Coronary artery (tissue), 2 donors: ENCODE results near the gene BRI3BP.

Experiments
- DNase-seq: peaks from one replicate; pipeline ENCODE4 v3.0.0-alpha.2; 2017; ENCODE audit warnings: low spot score
- H3K27ac ChIP-seq, 2 donors: fragments of 200-600 bp; sonication (generic); one replicate each; pipeline ENCODE4 v1.5.1; 2016 to 2019
- H3K4me3 ChIP-seq: fragments of 200-600 bp; sonication (generic); 2 replicates; pipeline ENCODE4 v1.5.1; 2016; ENCODE audit warnings: mild to moderate bottlenecking, moderate library complexity
- CTCF ChIP-seq: fragments of 200-600 bp; sonication (generic); IDR thresholded peaks from one replicate; pipeline ENCODE4 v1.5.1; 2019; ENCODE audit warnings: antibody characterized with exemption

Gene BRI3BP

DNA sequence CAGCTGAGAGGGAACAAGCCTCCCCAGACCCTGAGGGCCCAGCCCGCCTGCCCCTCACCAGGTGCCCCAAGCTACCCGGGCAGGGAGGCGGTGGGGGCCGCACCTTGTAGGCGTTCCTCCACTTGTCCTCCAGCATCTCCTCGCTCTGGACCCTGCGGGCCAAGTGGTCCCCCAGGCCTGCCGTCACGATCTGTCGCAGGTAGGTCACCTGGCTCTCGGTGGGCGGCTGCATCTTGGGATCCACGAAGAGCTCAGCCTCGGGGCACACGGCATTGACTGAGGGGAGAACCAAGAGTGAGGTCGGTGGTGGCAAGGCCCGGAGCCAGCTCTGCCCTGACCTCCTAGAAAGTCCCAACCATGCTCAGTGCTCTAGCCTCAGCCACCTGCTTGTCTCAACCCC lies 41.1 kb upstream of the BRI3BP start:
- no peak for DNase-seq
- H3K27ac ChIP-seq: no peak overlapping the region
- no peak for TF ChIP-seq CTCF
- no peak overlapping the region for H3K4me3 ChIP-seq

DNA sequence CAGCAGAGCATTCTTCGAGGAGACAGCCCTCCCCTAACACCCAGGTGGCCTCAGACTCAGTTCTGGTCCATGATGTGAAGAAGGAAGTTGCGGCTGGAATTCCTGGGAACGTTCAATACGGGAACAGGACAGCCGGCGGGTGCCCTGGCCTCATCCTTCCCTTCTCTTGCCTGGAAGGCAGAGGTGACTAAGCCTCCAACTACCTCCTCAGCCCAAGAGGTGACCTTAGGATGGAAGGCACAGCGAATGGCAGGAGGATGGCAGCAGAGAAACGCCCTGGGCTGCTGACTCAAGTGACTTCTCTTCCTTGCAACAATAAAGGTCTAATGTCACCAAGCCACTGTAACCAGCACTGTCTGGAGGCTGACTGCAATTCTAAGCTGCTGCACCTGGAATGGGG lies 40.6 kb upstream of the BRI3BP start:
- no peak overlapping the region for H3K27ac ChIP-seq
- no peak overlapping the region for H3K4me3 ChIP-seq
- DNase-seq: no peak
- TF ChIP-seq CTCF: no peak

GRCh38 chr12:124953689-124954405 lies 39.6 kb upstream of the BRI3BP start:
- Histone ChIP-seq H3K4me3 (no peak overlapping the region), H3K27ac (no peak overlapping the region)
- no peak for DNase-seq
- no peak for TF ChIP-seq CTCF

DNA sequence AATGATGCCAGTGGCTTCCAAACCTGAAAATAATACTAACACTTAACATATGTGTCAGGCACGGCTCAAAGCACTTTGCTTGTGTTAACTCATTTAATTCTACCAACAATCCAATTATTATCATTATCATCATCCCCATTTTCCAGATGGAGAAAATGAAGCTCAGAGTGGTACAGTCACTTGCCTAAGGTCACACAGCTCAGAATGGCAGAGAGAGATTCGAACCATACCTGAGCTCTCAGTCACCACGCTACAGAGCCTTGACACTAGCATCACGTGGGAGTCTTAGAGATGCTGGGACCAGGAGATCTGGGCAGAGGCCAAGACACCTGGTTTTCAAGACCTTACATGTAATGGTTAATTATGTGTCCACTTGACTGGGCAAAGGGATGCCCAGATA lies 38.7 kb upstream of the BRI3BP start:
- TF ChIP-seq CTCF: no peak
- no peak overlapping the region for H3K27ac ChIP-seq
- no peak overlapping the region for H3K4me3 ChIP-seq
- DNase-seq: no peak

DNA sequence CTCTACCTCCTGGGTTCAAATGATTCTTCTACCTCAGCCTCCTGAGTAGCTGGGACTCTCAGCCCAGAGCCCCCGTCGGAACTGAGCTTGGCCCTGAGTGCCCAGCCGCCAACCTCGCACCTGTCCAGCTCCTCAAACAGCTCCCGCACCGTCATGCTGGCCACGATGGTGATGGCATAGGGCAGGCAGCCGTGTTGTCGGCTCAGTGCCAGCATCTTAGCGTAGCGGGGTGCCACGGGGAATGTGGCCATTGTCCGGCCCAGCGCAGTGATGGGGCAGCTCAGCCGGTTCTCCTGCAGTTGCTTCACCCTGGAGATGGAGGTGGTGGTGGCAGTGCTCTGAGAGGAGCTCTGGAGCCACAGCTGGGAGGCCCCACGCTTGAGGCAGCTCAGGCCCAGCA lies 36.9 kb upstream of the BRI3BP start:
- no peak overlapping the region for H3K27ac ChIP-seq

DNA sequence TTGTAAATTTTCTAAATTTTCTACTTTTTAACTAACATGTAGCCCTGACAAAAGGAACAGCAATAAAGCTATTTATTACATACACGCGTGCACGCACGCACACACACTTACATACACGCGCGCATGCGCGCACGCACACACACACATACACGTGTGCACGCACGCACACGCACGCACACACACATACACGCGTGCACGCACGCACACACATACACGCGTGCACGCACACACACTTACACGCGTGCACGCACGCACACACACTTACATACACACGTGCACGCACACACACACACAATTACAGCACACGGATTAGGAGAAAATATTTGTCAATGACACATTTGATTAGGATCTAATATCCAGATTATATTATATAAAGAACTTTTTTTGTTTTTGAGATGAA lies 32.4 kb upstream of the BRI3BP start:
- DNase-seq: no peak
- Histone ChIP-seq H3K4me3 (no peak overlapping the region), H3K27ac (no peak overlapping the region)
- no peak for TF ChIP-seq CTCF

More for the DNA sequence above, 36.9 kb upstream of the BRI3BP start:
- no peak for DNase-seq
- H3K4me3 ChIP-seq: no peak overlapping the region
- TF ChIP-seq CTCF: no peak

DNA sequence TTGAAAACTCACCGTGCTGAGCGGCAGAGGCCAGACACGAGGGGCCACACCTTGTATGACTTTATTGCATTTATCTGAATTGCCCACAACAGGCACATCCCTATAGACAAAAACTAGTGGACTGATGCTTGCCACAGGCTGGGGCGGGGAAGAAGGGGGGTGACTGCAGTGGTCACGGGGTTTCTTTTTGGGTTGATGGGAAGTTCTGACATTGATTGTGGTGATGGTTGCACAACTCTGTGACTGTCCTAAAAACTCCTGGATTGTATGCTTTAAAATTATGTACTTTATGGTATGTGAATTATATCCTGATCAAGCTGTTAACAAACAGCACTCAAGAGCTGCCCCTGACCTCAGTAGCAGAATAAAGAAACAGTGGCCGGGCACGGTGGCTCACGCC lies 30.2 kb upstream of the BRI3BP start:
- no peak overlapping the region for H3K4me3 ChIP-seq
- no peak for TF ChIP-seq CTCF
- peak; percentile 43 for DNase-seq
- no peak overlapping the region for H3K27ac ChIP-seq
